GM18511 (cell line): ENCODE results near the gene CHSY1.
"Not testable (repeated sequence)": the region's sequence is repeated elsewhere in the genome, so short reads cannot be mapped to it uniquely, and the experiment has no call there.

ENCODE experiments used
- ATAC-seq: cut with Tn5 transposase; IDR thresholded peaks from one replicate; pipeline ENCODE4 v1.9.1; 2021; ENCODE audit warnings: mild to moderate bottlenecking, moderate library complexity; ENCODE audit not compliant: unreplicated experiment

CHSY1 gene

GRCh38 chr15:101251830-101252820 lies at the start of gene CHSY1:
Gene CHSY1 (minus strand): TSS chr15:101252048. CDS start chr15:101251456, 592 bp downstream.
- peak; percentile 78 for ATAC-seq

- no peak for ATAC-seq
Observed at GRCh38 chr15:101296418-101297405, 44.9 kb upstream of the CHSY1 start.

- no peak for ATAC-seq
Observed at GRCh38 chr15:101295607-101296161, 43.8 kb upstream of the CHSY1 start.

GRCh38 chr15:101294731-101295606 lies 43.1 kb upstream of the CHSY1 start, which contains the start of gene SNRPA1:
Gene SNRPA1 (minus strand): TSS chr15:101295248. CDS start chr15:101295178, 70 bp downstream.
- ATAC-seq, result peak; percentile 79

GRCh38 chr15:101293122-101293521 lies 41.3 kb upstream of the CHSY1 start:
- no peak for ATAC-seq

GRCh38 chr15:101288905-101289513 lies 37.2 kb upstream of the CHSY1 start:
- no peak for ATAC-seq

GRCh38 chr15:101287342-101287741 lies 35.5 kb upstream of the CHSY1 start:
- not testable (repeated sequence) for ATAC-seq

GRCh38 chr15:101286471-101287114 lies 34.7 kb upstream of the CHSY1 start:
- no peak for ATAC-seq

GRCh38 chr15:101283931-101284330 lies 32.1 kb upstream of the CHSY1 start:
- ATAC-seq, result no peak

GRCh38 chr15:101280007-101280406 lies 28.2 kb upstream of the CHSY1 start:
- ATAC-seq, result no peak

GRCh38 chr15:101277943-101278564 lies 26.2 kb upstream of the CHSY1 start:
- no peak for ATAC-seq

GRCh38 chr15:101277038-101277822 lies 25.4 kb upstream of the CHSY1 start, which contains the start of gene SELENOS:
Gene SELENOS (minus strand): TSS chr15:101277485. CDS start chr15:101277417, 68 bp downstream.
- peak; percentile 94 for ATAC-seq

GRCh38 chr15:101276501-101277037 lies 24.7 kb upstream of the CHSY1 start:
- no peak for ATAC-seq

- peak; percentile 31 for ATAC-seq
Observed at GRCh38 chr15:101275018-101275417, 23.2 kb upstream of the CHSY1 start.

GRCh38 chr15:101273534-101273933 lies 21.7 kb upstream of the CHSY1 start:
- ATAC-seq, result no peak

GRCh38 chr15:101272584-101272983 lies 20.7 kb upstream of the CHSY1 start:
- ATAC-seq, result no peak
